Activated CD8-positive, alpha-beta T cell treated with anti-CD3 and anti-CD28 coated beads for 36 hours (primary cell): ENCODE measurements around the gene BNC1. TPM values are rescaled to one million over a fixed set of nuclear protein-coding genes. Genes with fewer than 3 reads are reported as not detected.

ENCODE experiments used
- ATAC-seq: fragments of 200-7000 bp; cut with Tn5 transposase; one replicate; pipeline ENCODE4 v1.10.0; 2021; ENCODE audit warnings: mild to moderate bottlenecking, moderate library complexity
- CTCF ChIA-PET: fragments of 350-600 bp; sonication (Branson Sonifier 250); formaldehyde crosslinking; loops from one replicate; lab custom pipeline; 2021; ENCODE audit warnings: antibody characterized with exemption; lab: Charles Lee
- POLR2A ChIA-PET: fragments of 350-600 bp; sonication (Branson Sonifier 250); formaldehyde crosslinking; loops from one replicate; lab custom pipeline; 2021; ENCODE audit warnings: antibody characterized with exemption; lab: Charles Lee
- DNase-seq: peaks from one replicate; pipeline ENCODE4 v3.0.0-alpha.2; 2020
- H3K27ac Mint-ChIP-seq: one replicate; pipeline ENCODE4 v1.8.0; 2021; ENCODE audit warnings: mild to moderate bottlenecking, mixed read lengths
- H3K27me3 Mint-ChIP-seq: one replicate; pipeline ENCODE4 v1.8.0; 2021; ENCODE audit warnings: mixed read lengths
- H3K36me3 Mint-ChIP-seq: one replicate; pipeline ENCODE4 v1.8.0; 2021; ENCODE audit warnings: low read depth, mixed read lengths
- H3K4me1 Mint-ChIP-seq: one replicate; pipeline ENCODE4 v1.8.0; 2021; ENCODE audit warnings: low read depth, mixed read lengths
- H3K4me3 Mint-ChIP-seq: one replicate; pipeline ENCODE4 v1.8.0; 2021; ENCODE audit warnings: mild to moderate bottlenecking, moderate library complexity, mixed read lengths
- H3K9me3 Mint-ChIP-seq: one replicate; pipeline ENCODE4 v1.8.0; 2021; ENCODE audit warnings: mixed read lengths
- CTCF ChIP-seq: fragments of 200-600 bp; IDR thresholded peaks from one replicate; pipeline ENCODE4 v1.8.0; 2022; ENCODE audit warnings: antibody characterized with exemption, mild to moderate bottlenecking
- intact Hi-C: fragments of 100-400 bp; cut with micrococcal nuclease; formaldehyde crosslinking; loops from one replicate; pipeline ENCODE4 v1.10.0; 2022
- total RNA-seq, 2 experiments: library from RNA; stranded (reverse); gene quantifications; one replicate each; pipeline ENCODE4 v1.2.3, GENCODE V29; 2021

The BNC1 gene
- total RNA-seq, 2 experiments from 2014 or later = not detected

GRCh38 chr15:83289160-83289559 lies 4.7 kb upstream of the BNC1 start:
- TF ChIP-seq CTCF = no peak
- CTCF ChIA-PET = no interaction called here
- H3K4me1 Mint-ChIP-seq = no peaks in the 10 kb centered on the region
- H3K27me3 Mint-ChIP-seq = peaks cover 33% of the 10 kb centered on the region
- ATAC-seq (no peak), DNase-seq (no peak)
- no peaks in the 10 kb centered on the region for H3K36me3 Mint-ChIP-seq
- intact Hi-C loops = no loop called here
- no peak overlapping the region for H3K4me3 Mint-ChIP-seq
- POLR2A ChIA-PET = interaction anchor here (0.6 kb wide), 1 partner anchor 24 kb away, joined by 5 read pairs; no protein-coding TSS in a partner anchor
- H3K9me3 Mint-ChIP-seq = no peaks in the 10 kb centered on the region
- no peak overlapping the region for H3K27ac Mint-ChIP-seq

- H3K36me3 Mint-ChIP-seq = no peaks in the 10 kb centered on the region
- ATAC-seq (no peak), DNase-seq (no peak)
- H3K4me3 Mint-ChIP-seq = no peak overlapping the region
- no peaks in the 10 kb centered on the region for H3K9me3 Mint-ChIP-seq
- H3K27me3 Mint-ChIP-seq = peaks cover 36% of the 10 kb centered on the region
- no peak for TF ChIP-seq CTCF
- ChIA-PET CTCF (interaction anchor here (0.7 kb wide), 1 partner anchor 40 kb away, joined by 3 read pairs; no protein-coding TSS in a partner anchor), POLR2A (no interaction called here)
- H3K27ac Mint-ChIP-seq = no peak overlapping the region
- intact Hi-C loops = no loop called here
- H3K4me1 Mint-ChIP-seq = peaks cover 2% of the 10 kb centered on the region
These were observed 3.9 kb upstream of the BNC1 start for GRCh38 chr15:83288381-83288801.

- ChIA-PET POLR2A (no interaction called here), CTCF (no interaction called here)
- peaks cover 2% of the 10 kb centered on the region for H3K4me1 Mint-ChIP-seq
- peaks cover 41% of the 10 kb centered on the region for H3K27me3 Mint-ChIP-seq
- ATAC-seq = no peak
- TF ChIP-seq CTCF = no peak
- intact Hi-C loops = no loop called here
- no peak for DNase-seq
- no peaks in the 10 kb centered on the region for H3K36me3 Mint-ChIP-seq
- H3K4me3 Mint-ChIP-seq = no peak overlapping the region
- H3K9me3 Mint-ChIP-seq = no peaks in the 10 kb centered on the region
- no peak overlapping the region for H3K27ac Mint-ChIP-seq
These were observed 3.1 kb upstream of the BNC1 start for GRCh38 chr15:83287541-83288027.

GRCh38 chr15:83285979-83286553 lies 1.6 kb upstream of the BNC1 start:
- Mint-ChIP-seq H3K36me3 (no peaks in the 10 kb centered on the region), H3K27ac (no peak overlapping the region), H3K9me3 (no peaks in the 10 kb centered on the region), H3K4me1 (peaks cover 2% of the 10 kb centered on the region), H3K27me3 (peaks cover 49% of the 10 kb centered on the region), H3K4me3 (no peak overlapping the region)
- POLR2A ChIA-PET = no interaction called here
- no peak for TF ChIP-seq CTCF
- ATAC-seq (no peak), DNase-seq (no peak)
- intact Hi-C loops = no loop called here
- CTCF ChIA-PET = no interaction called here

- no peak for TF ChIP-seq CTCF
- Mint-ChIP-seq H3K27me3 (peaks cover 54% of the 10 kb centered on the region), H3K9me3 (no peaks in the 10 kb centered on the region), H3K36me3 (no peaks in the 10 kb centered on the region), H3K4me1 (peaks cover 2% of the 10 kb centered on the region), H3K27ac (no peak overlapping the region), H3K4me3 (no peak overlapping the region)
- DNase-seq = no peak
- ATAC-seq = no peak
- intact Hi-C loops = no loop called here
- ChIA-PET POLR2A (no interaction called here), CTCF (no interaction called here)
These were observed 967 bp upstream of the BNC1 start for GRCh38 chr15:83285284-83285978.
